Neuronal stem cell (in vitro differentiated cells): ENCODE measurements around the gene WDR45B.

Experiments used
- DNase-seq: peaks from one replicate; pipeline ENCODE4 v3.0.0-alpha.2; 2013; ENCODE audit warnings: low spot score
- H2AFZ ChIP-seq: one replicate; pipeline ENCODE4 v1.6.1; 2013; ENCODE audit warnings: mild to moderate bottlenecking, low read length, inconsistent platforms
- H2AK5ac ChIP-seq: 2 replicates; pipeline ENCODE4 v1.6.1; 2013; ENCODE audit warnings: low read depth, mild to moderate bottlenecking, inconsistent platforms, low read length, moderate library complexity, mixed read lengths
- H2BK120ac ChIP-seq: 2 replicates; pipeline ENCODE4 v1.6.1; 2013; ENCODE audit warnings: low read depth, mild to moderate bottlenecking, inconsistent platforms, low read length, moderate library complexity, mixed read lengths
- H2BK12ac ChIP-seq: one replicate; pipeline ENCODE4 v1.6.1; 2013; ENCODE audit warnings: low read length, inconsistent platforms
- H2BK15ac ChIP-seq: 2 replicates; pipeline ENCODE4 v1.6.1; 2013; ENCODE audit warnings: mild to moderate bottlenecking, low read length, inconsistent platforms, mixed read lengths
- H2BK5ac ChIP-seq: one replicate; pipeline ENCODE4 v1.6.1; 2013; ENCODE audit warnings: inconsistent platforms, mild to moderate bottlenecking, low read length, moderate library complexity
- H3K14ac ChIP-seq: one replicate; pipeline ENCODE4 v1.6.1; 2013; ENCODE audit warnings: low read length, inconsistent platforms
- H3K18ac ChIP-seq: 2 replicates; pipeline ENCODE4 v1.6.1; 2013; ENCODE audit warnings: low read length, inconsistent platforms
- H3K23ac ChIP-seq: 2 replicates; pipeline ENCODE4 v1.6.1; 2013; ENCODE audit warnings: low read depth, mild to moderate bottlenecking, mixed read lengths, low read length, inconsistent platforms; ENCODE audit not compliant: poor library complexity
- H3K27ac ChIP-seq: replicated peaks from 3 replicates; pipeline ENCODE4 v1.5.1; 2013; ENCODE audit warnings: low read length, inconsistent platforms
- H3K27me3 ChIP-seq, 3 experiments: 2 replicates each; pipeline ENCODE4 v1.6.1; 2013; ENCODE audit warnings: low read length in 3 of 3, mild to moderate bottlenecking in 2 of 3, inconsistent platforms in 1 of 3, low read depth in 1 of 3, mixed read lengths in 1 of 3, moderate library complexity in 1 of 3; ENCODE audit not compliant: control insufficient read depth in 3 of 3, insufficient read depth in 3 of 3
- H3K36me3 ChIP-seq, 2 donors: replicated peaks in 1 of 2; 2 replicates each; pipeline ENCODE4 v1.6.1; 2013; ENCODE audit warnings: low read length in 2 of 2; ENCODE audit not compliant: control insufficient read depth in 2 of 2, insufficient read depth in 2 of 2
- H3K4ac ChIP-seq: 2 replicates; pipeline ENCODE4 v1.6.1; 2013; ENCODE audit warnings: inconsistent platforms, mild to moderate bottlenecking, low read length, moderate library complexity
- H3K4me1 ChIP-seq, 2 donors: 1 replicate in 1 of 2; 2 replicates in 1 of 2; pipeline ENCODE4 v1.6.1; 2013; ENCODE audit warnings: low read length in 2 of 2, low read depth in 1 of 2; ENCODE audit not compliant: control insufficient read depth in 2 of 2, insufficient read depth in 1 of 2
- H3K4me2 ChIP-seq: one replicate; pipeline ENCODE4 v1.6.1; 2013; ENCODE audit warnings: mild to moderate bottlenecking, low read length, inconsistent platforms; ENCODE audit not compliant: insufficient read depth, poor library complexity, severe bottlenecking
- H3K4me3 ChIP-seq, 2 donors: 2 replicates each; pipeline ENCODE4 v1.5.1; 2013; ENCODE audit warnings: low read length in 2 of 2, mild to moderate bottlenecking in 2 of 2, inconsistent platforms in 1 of 2, moderate library complexity in 1 of 2
- H3K79me1 ChIP-seq: one replicate; pipeline ENCODE4 v1.6.1; 2013; ENCODE audit warnings: low read depth, mild to moderate bottlenecking, inconsistent platforms, low read length, moderate library complexity
- H3K9ac ChIP-seq: one replicate; pipeline ENCODE4 v1.6.1; 2013; ENCODE audit warnings: mild to moderate bottlenecking, low read depth, low read length, inconsistent platforms; ENCODE audit not compliant: poor library complexity
- H3K9me3 ChIP-seq, 2 donors: replicated peaks in 1 of 2; 2 replicates each; pipeline versions ENCODE3 to v1.6.1; 2013; ENCODE audit warnings: low read length in 2 of 2, mild to moderate bottlenecking in 2 of 2, inconsistent platforms in 1 of 2, low read depth in 1 of 2, mixed read lengths in 1 of 2, moderate library complexity in 1 of 2; ENCODE audit not compliant: control insufficient read depth in 2 of 2, insufficient read depth in 1 of 2
- H4K8ac ChIP-seq: one replicate; pipeline ENCODE4 v1.6.1; 2013; ENCODE audit warnings: low read depth, mild to moderate bottlenecking, inconsistent platforms, low read length, moderate library complexity
- H4K91ac ChIP-seq: one replicate; pipeline ENCODE4 v1.6.1; 2013; ENCODE audit warnings: low read length, low read depth, mild to moderate bottlenecking, inconsistent platforms; ENCODE audit not compliant: poor library complexity
- WGBS, 2 donors: extraction: QIAGEN DNeasy Blood & Tissue Kit; methylation state at CpG; one replicate each; pipeline ENCODE4 v1.1.7; 2013; ENCODE audit warnings: missing lambda C conversion rate in 2 of 2, mixed read lengths in 1 of 2; ENCODE audit not compliant: insufficient read length in 2 of 2, insufficient replicate concordance in 1 of 2; ENCODE audit errors: extremely low coverage in 2 of 2; 5-methylcytosine and 5-hydroxymethylcytosine counted together

WDR45B gene

GRCh38 chr17:82663381-82664275, 15.4 kb upstream of the WDR45B start:
- Histone ChIP-seq H4K91ac (no peak overlapping the region), H2BK120ac (no peak overlapping the region), H2BK15ac (no peak overlapping the region), H2BK5ac (no peak overlapping the region), H3K23ac (peak overlapping the region; percentile 34), H3K36me3 (peaks cover 0 to 9% of the 10 kb centered on the region in 2 donors), H3K4me1 (peaks cover 8 to 9% of the 10 kb centered on the region in 2 donors), H4K8ac (no peak overlapping the region), H3K4me2 (no peak overlapping the region), H2BK12ac (no peak overlapping the region), H3K9me3 (peaks cover 0 to 10% of the 10 kb centered on the region in 2 donors), H2AFZ (no peak overlapping the region), H3K27ac (no peak overlapping the region), H3K14ac (no peak overlapping the region), H3K27me3 (no peaks in the 10 kb centered on the region), H2AK5ac (peak overlapping the region; percentile 32), H3K9ac (no peak overlapping the region), H3K79me1 (peaks cover 6% of the 10 kb centered on the region), H3K18ac (no peak overlapping the region), H3K4me3 (no peak overlapping the region), H3K4ac (no peak overlapping the region)
- no CpG with 5 or more reads among the region's 39 CpGs for WGBS, 2 donors
- DNase-seq, result no peak

GRCh38 chr17:82662711-82663261, 14.5 kb upstream of the WDR45B start:
- no peak overlapping the region for H3K4me2 ChIP-seq
- H3K4me1 ChIP-seq, result peaks cover 8 to 9% of the 10 kb centered on the region in 2 donors
- DNase-seq, result no peak
- H4K91ac ChIP-seq, result no peak overlapping the region
- WGBS, 2 donors, result no CpG with 5 or more reads among the region's 20 CpGs
- no peaks in the 10 kb centered on the region for H3K27me3 ChIP-seq
- H2BK120ac ChIP-seq, result no peak overlapping the region
- no peak overlapping the region for H3K14ac ChIP-seq
- H2BK12ac ChIP-seq, result no peak overlapping the region
- H4K8ac ChIP-seq, result peak overlapping the region; percentile 8
- H3K27ac ChIP-seq, result no peak overlapping the region
- H2AFZ ChIP-seq, result no peak overlapping the region
- no peak overlapping the region for H3K4ac ChIP-seq
- H3K9me3 ChIP-seq, result peaks cover 0 to 10% of the 10 kb centered on the region in 2 donors
- no peak overlapping the region for H2BK5ac ChIP-seq
- H3K18ac ChIP-seq, result peak overlapping the region; percentile 69
- H2BK15ac ChIP-seq, result peak overlapping the region; percentile 70
- peaks cover 6% of the 10 kb centered on the region for H3K79me1 ChIP-seq
- no peak overlapping the region for H3K4me3 ChIP-seq
- H3K9ac ChIP-seq, result no peak overlapping the region
- peak overlapping the region; percentile 34 for H3K23ac ChIP-seq
- H2AK5ac ChIP-seq, result peak overlapping the region; percentile 77
- H3K36me3 ChIP-seq, result peaks cover 0 to 9% of the 10 kb centered on the region in 2 donors

- Histone ChIP-seq H3K27ac (no peak overlapping the region), H3K23ac (no peak overlapping the region), H3K9me3 (peaks cover 0 to 10% of the 10 kb centered on the region in 2 donors), H2BK120ac (no peak overlapping the region), H3K27me3 (no peaks in the 10 kb centered on the region), H4K91ac (no peak overlapping the region), H3K36me3 (peaks cover 2 to 9% of the 10 kb centered on the region in 2 donors), H3K79me1 (peaks cover 6% of the 10 kb centered on the region), H2BK12ac (no peak overlapping the region), H2AFZ (no peak overlapping the region), H3K4me3 (no peak overlapping the region), H3K14ac (no peak overlapping the region), H2BK5ac (no peak overlapping the region), H2AK5ac (no peak overlapping the region), H3K4ac (no peak overlapping the region), H3K18ac (peak overlapping the region; percentile 8), H3K9ac (no peak overlapping the region), H3K4me1 (peaks cover 8 to 9% of the 10 kb centered on the region in 2 donors), H3K4me2 (no peak overlapping the region), H2BK15ac (no peak overlapping the region), H4K8ac (no peak overlapping the region)
- no peak for DNase-seq
- no CpG with 5 or more reads among the region's 31 CpGs for WGBS, 2 donors
These were observed 13.8 kb upstream of the WDR45B start for GRCh38 chr17:82661717-82662683.
